ENCODE results near the gene FHIT. TPM values are rescaled to one million over a fixed set of nuclear protein-coding genes. Genes with fewer than 3 reads are reported as not detected.
A peak's percentile ranks its signal among the peaks of the same experiment; 100 is the strongest.

FHIT gene
- total RNA-seq, 4 donors from 2014 or later: 1.6 to 12.9 (median 7.8) TPM

DNA sequence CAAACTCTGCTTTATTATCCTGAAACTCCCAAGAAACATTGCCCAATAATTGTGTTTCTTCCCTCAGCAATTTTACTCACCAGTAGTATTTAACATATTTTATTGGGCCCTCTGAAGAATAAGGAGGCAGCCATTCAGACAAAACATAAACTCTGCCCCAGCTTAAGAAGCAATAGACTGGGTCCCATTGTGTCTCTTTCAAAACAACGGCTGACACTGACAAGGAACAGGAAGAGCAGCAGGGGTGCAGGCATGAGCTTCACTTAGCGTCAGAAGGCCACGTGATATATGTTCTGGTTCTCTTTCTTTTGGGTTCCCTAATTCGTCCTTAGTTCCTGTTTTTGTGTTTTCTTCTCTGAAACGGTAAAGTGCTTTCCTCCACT, 242.3 kb downstream of the FHIT start:
- no peaks in the 10 kb centered on the region for H3K27me3 ChIP-seq
- H3K4me3 ChIP-seq: no peak overlapping the region
- peak in 1 of 2 donors; percentile 24 for DNase-seq (ENCODE audit: low spot score in 2 of 2)
- no peak overlapping the region for H3K27ac ChIP-seq
- no peaks in the 10 kb centered on the region for H3K9me3 ChIP-seq
- no peaks in the 10 kb centered on the region for H3K36me3 ChIP-seq
- TF ChIP-seq EP300 (IDR thresholded peaks at IDR 0.05) (peak in 1 of 2 donors; percentile 71), POLR2A (IDR thresholded peaks at IDR 0.05) (no peak)
- TF ChIP-seq, protein P1, sequence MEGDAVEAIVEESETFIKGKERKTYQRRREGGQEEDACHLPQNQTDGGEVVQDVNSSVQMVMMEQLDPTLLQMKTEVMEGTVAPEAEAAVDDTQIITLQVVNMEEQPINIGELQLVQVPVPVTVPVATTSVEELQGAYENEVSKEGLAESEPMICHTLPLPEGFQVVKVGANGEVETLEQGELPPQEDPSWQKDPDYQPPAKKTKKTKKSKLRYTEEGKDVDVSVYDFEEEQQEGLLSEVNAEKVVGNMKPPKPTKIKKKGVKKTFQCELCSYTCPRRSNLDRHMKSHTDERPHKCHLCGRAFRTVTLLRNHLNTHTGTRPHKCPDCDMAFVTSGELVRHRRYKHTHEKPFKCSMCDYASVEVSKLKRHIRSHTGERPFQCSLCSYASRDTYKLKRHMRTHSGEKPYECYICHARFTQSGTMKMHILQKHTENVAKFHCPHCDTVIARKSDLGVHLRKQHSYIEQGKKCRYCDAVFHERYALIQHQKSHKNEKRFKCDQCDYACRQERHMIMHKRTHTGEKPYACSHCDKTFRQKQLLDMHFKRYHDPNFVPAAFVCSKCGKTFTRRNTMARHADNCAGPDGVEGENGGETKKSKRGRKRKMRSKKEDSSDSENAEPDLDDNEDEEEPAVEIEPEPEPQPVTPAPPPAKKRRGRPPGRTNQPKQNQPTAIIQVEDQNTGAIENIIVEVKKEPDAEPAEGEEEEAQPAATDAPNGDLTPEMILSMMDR (IDR thresholded peaks at IDR 0.05): no peak
- 16 to 27% methylated on average over 5 of the region's 5 CpGs for WGBS, 2 donors
- H3K4me1 ChIP-seq: no peaks in the 10 kb centered on the region

DNA sequence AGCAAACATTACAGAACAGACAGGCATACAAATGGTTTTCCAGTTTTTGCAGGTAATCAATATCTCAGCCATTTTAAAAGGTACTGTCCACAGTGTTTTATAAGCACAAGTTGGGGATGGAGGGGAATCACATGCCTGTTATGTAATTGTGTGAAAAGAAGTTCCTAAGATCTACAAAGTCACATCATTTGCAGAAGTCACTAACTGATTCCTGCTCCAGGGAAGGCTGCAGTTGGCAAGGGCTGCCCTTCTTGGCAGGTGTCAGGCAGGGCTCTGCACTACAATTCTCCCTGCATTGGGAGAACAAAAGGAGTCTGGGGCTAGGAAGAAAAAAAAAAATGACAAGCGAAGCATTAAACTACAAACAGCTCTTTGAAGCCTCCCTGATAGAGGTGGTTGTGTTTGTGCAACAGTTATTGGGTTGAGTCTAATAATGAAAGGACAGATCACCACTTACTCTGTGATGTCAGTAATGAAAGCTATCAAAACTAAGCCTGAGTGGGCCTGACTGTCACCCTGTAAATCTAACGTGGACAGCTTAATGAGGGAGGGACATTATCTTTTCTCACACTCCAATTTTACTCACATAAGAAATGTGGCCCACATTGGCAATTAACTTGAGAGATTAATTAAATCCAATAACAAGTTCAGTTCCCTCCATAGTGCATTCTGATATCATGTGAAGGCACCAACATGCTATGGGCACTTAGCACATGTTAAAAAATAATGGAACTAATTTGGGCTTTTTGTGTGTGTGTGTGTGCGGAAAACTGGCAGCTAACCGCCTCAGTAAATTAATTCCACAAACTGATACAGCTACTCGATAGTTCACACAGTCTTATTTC, 242.9 kb downstream of the FHIT start:
- Histone ChIP-seq H3K27me3 (no peaks in the 10 kb centered on the region), H3K36me3 (no peaks in the 10 kb centered on the region), H3K4me1 (no peaks in the 10 kb centered on the region), H3K4me3 (no peak overlapping the region), H3K9me3 (no peaks in the 10 kb centered on the region), H3K27ac (no peak overlapping the region)
- DNase-seq (ENCODE audit: low spot score in 2 of 2): no peak
- TF ChIP-seq EP300 (IDR thresholded peaks at IDR 0.05) (no peak), POLR2A (IDR thresholded peaks at IDR 0.05) (no peak)
- TF ChIP-seq, protein P1 (IDR thresholded peaks at IDR 0.05): no peak
- WGBS, 2 donors: 62 to 75% methylated on average over 5 of the region's 5 CpGs

DNA sequence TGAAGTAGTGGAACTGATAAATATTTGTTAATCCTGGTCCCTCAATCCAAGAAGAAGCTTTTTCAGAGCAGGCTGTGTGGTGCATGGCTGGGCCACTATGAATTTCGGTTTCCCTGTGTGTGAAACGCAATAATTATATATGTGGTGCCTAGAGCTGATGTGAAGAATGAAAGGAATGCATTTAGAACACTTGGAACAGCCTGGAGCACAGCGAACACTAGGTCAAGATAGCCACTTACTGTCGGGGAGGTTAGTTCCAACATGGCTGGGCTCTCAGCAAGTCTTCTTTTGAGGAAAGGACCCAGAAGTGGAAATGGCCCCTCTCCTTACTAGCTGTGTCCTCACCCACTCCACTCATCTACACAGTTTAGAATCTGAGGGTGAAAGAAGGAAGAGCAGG, 245.7 kb downstream of the FHIT start:
- no peak for TF ChIP-seq EP300 (IDR thresholded peaks at IDR 0.05)
- TF ChIP-seq, protein P1 (IDR thresholded peaks at IDR 0.05): no peak
- TF ChIP-seq POLR2A (IDR thresholded peaks at IDR 0.05): no peak
- H3K27ac ChIP-seq: no peak overlapping the region
- H3K9me3 ChIP-seq: no peaks in the 10 kb centered on the region
- H3K4me1 ChIP-seq: no peaks in the 10 kb centered on the region
- H3K36me3 ChIP-seq: no peaks in the 10 kb centered on the region
- WGBS, 2 donors: 58 to 67% methylated on average over 4 of the region's 4 CpGs
- no peaks in the 10 kb centered on the region for H3K27me3 ChIP-seq
- no peak for DNase-seq (ENCODE audit: low spot score in 2 of 2)
- H3K4me3 ChIP-seq: no peak overlapping the region

DNA sequence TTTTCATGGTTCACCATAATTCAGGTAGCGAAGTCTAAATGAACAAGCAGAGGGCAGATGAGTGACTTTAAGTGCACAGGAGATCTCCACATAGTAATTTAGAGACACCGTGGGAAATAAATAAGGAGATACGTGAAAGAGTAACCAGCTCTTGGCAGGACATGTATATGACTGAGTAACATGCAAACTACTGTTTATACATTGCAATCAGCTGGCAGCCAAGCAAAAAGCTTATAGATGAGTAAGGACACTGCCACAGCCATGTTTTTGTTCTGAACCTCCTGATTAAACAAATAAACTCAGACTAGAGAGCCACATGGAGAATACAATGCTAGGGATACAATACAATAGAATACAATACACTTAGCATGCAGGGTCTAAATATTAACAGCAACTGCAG, 252.4 kb downstream of the FHIT start:
- no peak overlapping the region for H3K27ac ChIP-seq
- no peaks in the 10 kb centered on the region for H3K4me1 ChIP-seq
- no peaks in the 10 kb centered on the region for H3K27me3 ChIP-seq
- H3K9me3 ChIP-seq: no peaks in the 10 kb centered on the region
- TF ChIP-seq, protein P1 (IDR thresholded peaks at IDR 0.05): no peak
- TF ChIP-seq POLR2A (IDR thresholded peaks at IDR 0.05) (no peak), EP300 (IDR thresholded peaks at IDR 0.05) (no peak)
- WGBS, 2 donors: 90 to 93% methylated on average over 3 of the region's 3 CpGs
- H3K4me3 ChIP-seq: no peak overlapping the region
- no peak for DNase-seq (ENCODE audit: low spot score in 2 of 2)
- H3K36me3 ChIP-seq: no peaks in the 10 kb centered on the region

DNA sequence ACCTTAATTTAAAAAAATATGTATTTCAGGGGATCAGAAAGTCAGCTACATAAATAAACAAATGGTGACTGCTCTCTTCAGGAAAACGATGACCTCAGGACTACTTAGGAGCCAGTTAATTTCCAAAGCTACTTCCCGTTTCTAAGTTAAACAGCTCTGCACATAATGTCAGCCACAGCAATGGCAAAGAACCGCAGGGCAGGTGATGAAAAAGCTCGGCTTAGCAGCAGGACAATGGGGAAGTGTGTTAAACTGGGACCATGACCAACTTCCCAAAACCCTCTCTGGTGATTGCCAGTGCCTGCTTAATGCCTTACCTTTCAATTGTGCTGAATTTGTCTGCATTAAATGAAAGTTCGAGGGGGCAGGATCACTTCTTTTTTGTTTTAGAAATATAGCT, 258.9 kb downstream of the FHIT start:
- Histone ChIP-seq H3K36me3 (no peaks in the 10 kb centered on the region), H3K27ac (no peak overlapping the region), H3K27me3 (no peaks in the 10 kb centered on the region), H3K4me3 (no peak overlapping the region), H3K4me1 (no peaks in the 10 kb centered on the region), H3K9me3 (no peaks in the 10 kb centered on the region)
- TF ChIP-seq, protein P1 (IDR thresholded peaks at IDR 0.05): no peak
- TF ChIP-seq POLR2A (IDR thresholded peaks at IDR 0.05) (no peak), EP300 (IDR thresholded peaks at IDR 0.05) (peak in 1 of 2 donors; percentile 41)
- peak in 1 of 2 donors; percentile 20 for DNase-seq (ENCODE audit: low spot score in 2 of 2)
- WGBS, 2 donors: 40 to 53% methylated on average over 5 of the region's 5 CpGs
